Inferior parietal cortex (tissue), 1 donor: Measurements from ENCODE around the gene PCNX1.
"Not testable (repeated sequence)": the region's sequence is repeated elsewhere in the genome, so short reads cannot be mapped to it uniquely, and the experiment has no call there.

Source experiments
- DNase-seq: peaks from one replicate; pipeline ENCODE4 v3.0.0-alpha.2; 2016; ENCODE audit errors: extremely low spot score

PCNX1 gene

GRCh38 chr14:71019917-71020316, 112.7 kb downstream of the PCNX1 start:
- DNase-seq, result not testable (repeated sequence)

GRCh38 chr14:71021347-71022011, 114.2 kb downstream of the PCNX1 start:
- DNase-seq, result no peak

GRCh38 chr14:71022012-71022869, 115.0 kb downstream of the PCNX1 start:
- no peak for DNase-seq

DNA sequence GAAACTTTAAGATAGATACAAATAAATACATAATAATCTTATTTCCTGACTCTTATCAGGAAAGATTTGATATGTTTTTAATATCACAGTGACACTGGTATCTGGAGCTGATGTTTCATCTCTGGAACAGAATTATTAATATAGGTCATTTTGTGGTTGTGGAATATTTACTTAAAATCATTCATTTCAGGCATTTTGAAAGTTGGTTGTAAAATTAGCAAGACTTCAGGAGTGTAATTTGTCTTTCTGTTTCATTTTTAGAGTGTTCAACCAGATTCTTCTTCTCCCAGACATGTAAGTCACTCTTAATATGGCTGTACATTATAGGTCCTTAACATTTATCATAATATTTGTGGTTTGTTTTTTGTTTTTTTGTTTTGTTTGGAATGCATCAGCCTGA, 115.7 kb downstream of the PCNX1 start:
- no peak for DNase-seq

DNA sequence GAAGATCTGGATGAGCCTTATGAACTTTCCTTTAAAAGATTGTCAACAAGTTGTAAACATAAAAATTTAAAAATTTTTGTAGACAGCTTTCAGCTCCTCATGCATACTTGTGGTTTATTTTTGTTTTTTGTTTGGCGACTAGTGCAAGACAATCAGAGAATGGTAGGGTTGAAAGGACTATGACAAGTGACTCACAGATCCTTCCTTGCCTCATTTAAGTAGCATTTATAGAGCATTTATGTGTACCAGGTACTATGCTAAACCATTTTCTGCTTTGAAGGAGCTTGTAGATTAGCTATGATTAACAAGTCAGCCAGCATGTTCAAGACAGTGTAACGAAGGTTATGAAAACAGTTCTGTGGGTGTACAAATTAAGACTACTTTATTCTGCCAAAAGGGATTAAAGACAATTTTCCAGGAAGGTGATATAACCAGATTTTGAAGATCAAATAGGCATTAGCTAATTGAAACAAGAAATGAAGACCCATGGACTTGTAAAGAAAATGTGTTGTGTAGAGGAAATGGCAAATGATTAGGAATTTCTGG, 122.0 kb downstream of the PCNX1 start:
- DNase-seq, result no peak

GRCh38 chr14:71031000-71031399, 123.7 kb downstream of the PCNX1 start:
- no peak for DNase-seq

- DNase-seq, result no peak
These were observed 129.2 kb downstream of the PCNX1 start for GRCh38 chr14:71036433-71036832.

DNA sequence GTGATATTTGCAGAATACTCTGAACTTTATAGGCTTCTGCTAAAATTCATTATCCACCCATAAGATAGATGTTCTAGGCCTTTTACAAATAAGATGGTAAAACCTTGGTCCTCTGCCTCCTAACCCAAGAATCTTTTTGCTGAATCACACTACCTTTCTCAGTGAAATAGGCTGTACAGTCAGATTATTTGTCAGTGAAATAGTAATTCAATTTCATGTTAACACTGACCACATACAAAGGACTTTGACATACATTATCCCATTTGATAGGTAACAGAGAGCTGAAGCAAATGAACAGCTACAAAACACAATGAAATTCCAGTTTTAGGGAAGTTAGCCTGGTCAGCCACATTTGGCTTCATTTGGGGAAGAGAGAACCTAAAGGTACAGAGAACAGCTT, 141.1 kb downstream of the PCNX1 start:
- DNase-seq, result no peak

- DNase-seq, result no peak
These were observed 142.3 kb downstream of the PCNX1 start for GRCh38 chr14:71049435-71050133.

DNA sequence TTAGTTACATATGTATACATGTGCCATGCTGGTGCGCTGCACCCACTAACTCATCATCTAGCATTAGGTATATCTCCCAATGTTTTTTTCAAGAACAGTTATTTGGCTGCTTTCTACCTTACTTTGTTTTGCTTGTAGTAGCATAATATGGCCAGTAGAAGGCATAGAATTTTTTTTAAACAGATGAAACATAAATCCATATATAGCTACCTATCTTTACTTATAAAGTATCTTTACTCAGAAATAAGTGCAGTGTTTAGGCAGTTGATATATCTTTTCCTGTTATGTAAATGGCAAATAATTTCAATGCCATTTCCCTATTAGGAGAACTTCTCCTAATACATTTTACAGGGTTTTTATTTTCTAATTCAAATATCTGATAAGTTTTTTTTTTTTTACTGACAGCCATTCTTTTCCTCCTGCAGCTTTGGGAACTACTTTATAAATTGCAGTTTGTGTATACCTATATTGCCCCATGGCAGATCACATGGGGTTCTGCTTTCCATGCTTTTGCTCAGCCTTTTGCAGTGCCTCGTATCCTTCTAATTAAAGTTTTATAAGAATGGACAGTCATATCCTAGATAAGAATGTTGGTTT, 143.1 kb downstream of the PCNX1 start:
- no peak for DNase-seq

DNA sequence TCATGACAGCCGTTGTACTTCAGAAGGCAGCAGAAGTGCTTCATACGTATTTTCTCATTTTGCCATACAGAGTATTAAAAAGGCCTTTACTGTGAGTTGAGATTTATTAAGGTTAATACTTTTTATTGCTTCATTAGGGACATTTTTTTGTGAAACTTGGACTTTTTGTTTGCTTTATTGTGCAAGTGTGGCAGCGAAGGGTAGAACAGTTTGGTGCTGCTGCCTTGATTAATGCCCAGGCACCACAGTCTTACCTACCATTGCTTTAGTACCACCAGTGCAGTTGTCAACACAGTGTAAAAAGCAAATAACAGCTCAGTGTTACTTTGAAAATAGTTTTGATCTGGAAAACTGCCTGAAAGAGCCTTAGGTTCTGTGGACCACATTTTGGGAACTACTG, 147.4 kb downstream of the PCNX1 start:
- DNase-seq, result no peak

- DNase-seq, result no peak
These were observed 148.9 kb downstream of the PCNX1 start for GRCh38 chr14:71056168-71056567.

- no peak for DNase-seq
These were observed 153.0 kb downstream of the PCNX1 start for GRCh38 chr14:71060274-71060673.

- no peak for DNase-seq
These were observed 153.7 kb downstream of the PCNX1 start for GRCh38 chr14:71060825-71061455.

GRCh38 chr14:71061458-71061857, 154.2 kb downstream of the PCNX1 start:
- no peak for DNase-seq

DNA sequence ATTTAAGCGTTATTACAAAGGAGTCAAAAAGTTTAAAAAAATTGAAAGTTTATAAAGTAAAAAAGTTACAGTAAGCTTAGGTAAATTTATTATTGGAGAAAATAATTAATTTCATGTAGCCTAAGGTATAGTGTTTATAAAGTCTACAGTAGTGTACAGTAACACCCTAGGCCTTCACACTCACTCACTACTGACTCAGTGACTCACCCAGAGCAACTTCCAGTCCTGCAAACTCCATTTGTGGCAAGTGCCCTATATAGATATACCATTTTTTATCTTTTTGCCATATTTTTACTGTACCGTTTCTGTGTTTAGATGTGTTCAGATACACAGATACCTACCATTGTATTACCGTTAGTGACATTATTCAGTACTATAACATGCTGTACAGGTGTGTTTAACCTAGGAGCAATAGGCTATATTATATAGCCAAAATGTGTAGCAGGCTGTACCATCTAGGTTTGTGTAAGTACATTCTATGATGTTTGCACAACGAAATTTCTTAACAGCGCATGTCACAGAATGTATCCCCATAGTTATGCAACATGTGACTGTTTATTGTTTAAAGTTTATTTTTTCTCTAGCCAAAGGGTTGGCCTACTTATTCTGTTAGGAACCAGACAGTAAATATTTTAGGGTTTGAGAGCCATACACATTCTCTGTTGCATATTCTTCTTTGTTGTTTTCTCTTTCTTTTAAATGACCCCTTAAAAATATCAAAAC, 155.5 kb downstream of the PCNX1 start:
- no peak for DNase-seq

DNA sequence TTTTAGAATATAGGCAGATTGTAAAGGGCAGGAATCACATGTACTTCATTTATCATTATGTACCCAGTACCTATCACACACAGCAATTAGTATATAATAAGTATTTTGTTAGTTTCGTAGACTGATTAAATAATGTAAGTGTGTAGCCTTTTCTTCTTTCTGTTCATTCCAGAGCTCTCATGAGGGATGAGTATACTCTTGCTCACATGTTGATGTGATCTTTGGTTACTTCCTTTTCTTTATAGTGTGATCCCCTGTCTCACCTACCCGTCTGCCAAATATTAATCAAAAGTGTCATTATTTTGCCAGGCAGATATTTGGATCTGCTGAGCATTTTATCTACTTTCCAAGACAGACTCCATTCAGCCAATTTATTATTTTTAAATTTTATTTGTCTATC, 156.1 kb downstream of the PCNX1 start:
- DNase-seq, result no peak

DNA sequence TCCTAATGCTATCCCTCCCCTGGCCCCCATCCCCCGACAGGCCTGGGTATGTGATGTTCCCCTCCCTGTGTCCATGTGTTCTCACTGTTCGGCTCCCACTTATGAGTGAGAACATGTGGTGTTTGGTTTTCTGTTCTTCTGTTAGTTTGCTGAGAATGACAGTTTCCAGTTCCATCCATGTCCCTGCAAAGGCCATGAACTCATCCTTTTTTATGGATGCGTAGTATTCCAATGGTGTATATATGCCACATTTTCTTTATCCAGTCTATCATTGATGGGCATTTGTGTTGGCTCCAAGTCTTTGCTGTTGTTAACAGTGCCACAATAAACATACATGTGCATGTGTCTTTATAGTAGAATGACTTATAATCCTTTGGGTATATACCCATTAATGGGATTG, 157.5 kb downstream of the PCNX1 start:
- DNase-seq, result not testable (repeated sequence)

DNA sequence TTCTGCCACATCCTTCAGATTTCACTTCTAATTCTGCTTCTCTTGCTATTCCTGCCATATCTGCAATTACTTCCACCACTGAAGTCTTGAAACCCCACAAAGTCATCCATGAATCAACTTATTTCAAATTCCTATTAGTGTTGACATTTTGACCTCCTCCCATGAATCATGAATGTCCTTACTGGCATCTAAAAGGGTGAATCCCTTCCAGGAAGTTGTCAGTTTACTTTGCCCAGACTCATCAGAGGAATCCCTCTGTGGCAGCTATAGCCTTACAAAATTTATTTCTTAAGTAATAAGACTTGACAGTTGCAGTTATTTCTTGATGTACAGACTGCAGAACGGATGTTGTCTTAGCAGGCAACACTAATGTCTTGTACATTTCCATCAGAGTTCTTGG, 162.9 kb downstream of the PCNX1 start:
- no peak for DNase-seq

DNA sequence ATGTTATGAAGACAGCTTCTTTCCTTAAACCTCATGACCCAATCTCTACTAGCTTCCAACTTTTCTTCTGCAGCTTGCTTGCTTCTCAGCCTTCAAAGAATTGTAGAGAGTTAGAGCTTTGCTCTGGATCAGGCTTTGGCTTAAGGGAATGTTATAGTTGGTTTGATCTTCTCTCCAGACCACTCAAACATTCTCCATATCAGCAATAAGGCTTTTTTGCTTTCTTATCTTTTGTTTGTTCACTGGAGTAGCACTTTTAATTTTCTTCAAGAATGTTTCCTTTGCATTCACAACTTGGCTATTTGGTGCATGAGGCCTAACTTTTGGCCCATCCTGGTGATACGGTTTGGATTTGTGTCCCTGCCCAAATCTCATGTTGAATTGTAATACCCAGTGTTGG, 163.8 kb downstream of the PCNX1 start:
- DNase-seq, result no peak
